Erythroblast (primary cell): ENCODE measurements around the gene HSF2.

Source experiments
- GATA1 ChIP-seq: IDR thresholded peaks from 2 replicates; pipeline ENCODE4 v1.6.1; 2011; ENCODE audit warnings: low read depth, mild to moderate bottlenecking, control low read depth, low read length, moderate library complexity
- POLR2A ChIP-seq: IDR thresholded peaks from 2 replicates; pipeline ENCODE4 v1.6.1; 2011; ENCODE audit warnings: mild to moderate bottlenecking, low read length

DNA sequence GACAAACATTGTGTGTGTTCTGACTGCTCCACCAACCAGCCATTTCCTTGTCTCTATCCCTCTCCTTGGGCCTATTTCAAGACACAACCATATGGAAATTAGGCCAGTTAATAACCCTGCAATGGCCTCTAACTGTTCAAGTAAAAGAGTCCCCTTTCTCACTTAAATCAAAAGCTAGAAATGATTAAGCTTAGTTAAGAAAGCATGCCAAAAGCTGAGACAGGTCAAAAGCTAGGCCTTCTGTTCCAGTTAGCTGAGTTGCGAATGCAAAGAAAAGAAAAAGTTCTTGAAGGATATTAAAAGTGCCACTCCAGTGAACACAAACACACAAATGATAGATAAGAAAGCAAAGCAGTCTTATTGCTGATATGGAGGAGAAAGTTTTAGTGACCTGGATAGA, 49.6 kb downstream of the HSF2 start:
- TF ChIP-seq POLR2A (no peak), GATA1 (no peak)
